IMR-90 (cell line): Measurements from ENCODE around the gene TAF1.

ENCODE experiments used
- CTCF ChIP-seq: conservative IDR thresholded peaks from 2 replicates; pipeline ENCODE4 v1.5.1; 2012; ENCODE audit warnings: mild to moderate bottlenecking, low read depth, low read length, improper control_type of control experiment
- FOS ChIP-seq: fragments of 150-350 bp; IDR thresholded peaks from 2 replicates; pipeline ENCODE4 v1.6.1; 2016; ENCODE audit warnings: low read depth, low read length

GRCh38 chrX:71482228-71482958, 116.2 kb downstream of the TAF1 start:
- TF ChIP-seq CTCF = no peak
- no peak for TF ChIP-seq FOS
